ENCODE results near the gene HNRNPA2B1. TPM values are rescaled to one million over a fixed set of nuclear protein-coding genes. Genes with fewer than 3 reads are reported as not detected.

The HNRNPA2B1 gene
- total RNA-seq, 6 donors from 2014 or later: 192 to 416 (median 314) TPM

- no peak overlapping the region for H3K4me3 ChIP-seq
- no peak overlapping the region for H3K27ac ChIP-seq
- TF ChIP-seq, protein P1, sequence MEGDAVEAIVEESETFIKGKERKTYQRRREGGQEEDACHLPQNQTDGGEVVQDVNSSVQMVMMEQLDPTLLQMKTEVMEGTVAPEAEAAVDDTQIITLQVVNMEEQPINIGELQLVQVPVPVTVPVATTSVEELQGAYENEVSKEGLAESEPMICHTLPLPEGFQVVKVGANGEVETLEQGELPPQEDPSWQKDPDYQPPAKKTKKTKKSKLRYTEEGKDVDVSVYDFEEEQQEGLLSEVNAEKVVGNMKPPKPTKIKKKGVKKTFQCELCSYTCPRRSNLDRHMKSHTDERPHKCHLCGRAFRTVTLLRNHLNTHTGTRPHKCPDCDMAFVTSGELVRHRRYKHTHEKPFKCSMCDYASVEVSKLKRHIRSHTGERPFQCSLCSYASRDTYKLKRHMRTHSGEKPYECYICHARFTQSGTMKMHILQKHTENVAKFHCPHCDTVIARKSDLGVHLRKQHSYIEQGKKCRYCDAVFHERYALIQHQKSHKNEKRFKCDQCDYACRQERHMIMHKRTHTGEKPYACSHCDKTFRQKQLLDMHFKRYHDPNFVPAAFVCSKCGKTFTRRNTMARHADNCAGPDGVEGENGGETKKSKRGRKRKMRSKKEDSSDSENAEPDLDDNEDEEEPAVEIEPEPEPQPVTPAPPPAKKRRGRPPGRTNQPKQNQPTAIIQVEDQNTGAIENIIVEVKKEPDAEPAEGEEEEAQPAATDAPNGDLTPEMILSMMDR (IDR thresholded peaks at IDR 0.05): no peak
- TF ChIP-seq POLR2AphosphoS5 (IDR thresholded peaks at IDR 0.05) (no peak), EP300 (IDR thresholded peaks at IDR 0.05) (no peak), POLR2A (IDR thresholded peaks at IDR 0.05) (no peak)
- 94 to 97% methylated on average over 2 of the region's 2 CpGs for WGBS, 2 donors
- no peaks in the 10 kb centered on the region for H3K9me3 ChIP-seq
- ATAC-seq (ENCODE audit: low FRiP score in 2 of 2) (no peak), DNase-seq (no peak)
- H3K36me3 ChIP-seq: no peaks in the 10 kb centered on the region
- peaks cover 2 to 14% (median 10%) of the 10 kb centered on the region in 4 donors for H3K4me1 ChIP-seq
- H3K27me3 ChIP-seq: no peaks in the 10 kb centered on the region
These were observed 39.6 kb downstream of the HNRNPA2B1 start for GRCh38 chr7:26160896-26161295.

GRCh38 chr7:26159243-26159642 is 41.3 kb downstream of the HNRNPA2B1 start:
- no peaks in the 10 kb centered on the region for H3K36me3 ChIP-seq
- ATAC-seq (ENCODE audit: low FRiP score in 2 of 2) (no peak), DNase-seq (no peak)
- TF ChIP-seq POLR2AphosphoS5 (IDR thresholded peaks at IDR 0.05): no peak
- TF ChIP-seq, protein P1 (IDR thresholded peaks at IDR 0.05): no peak
- TF ChIP-seq POLR2A (IDR thresholded peaks at IDR 0.05): no peak
- no peak for TF ChIP-seq EP300 (IDR thresholded peaks at IDR 0.05)
- no peak overlapping the region for H3K27ac ChIP-seq
- H3K4me1 ChIP-seq: peaks cover 7 to 28% (median 18%) of the 10 kb centered on the region in 4 donors
- H3K9me3 ChIP-seq: no peaks in the 10 kb centered on the region
- 54 to 76% methylated on average over 2 of the region's 2 CpGs for WGBS, 2 donors
- H3K4me3 ChIP-seq: no peak overlapping the region
- H3K27me3 ChIP-seq: no peaks in the 10 kb centered on the region

GRCh38 chr7:26157520-26158105 is 42.9 kb downstream of the HNRNPA2B1 start:
- H3K9me3 ChIP-seq: no peaks in the 10 kb centered on the region
- H3K4me1 ChIP-seq: peaks cover 18 to 44% (median 27%) of the 10 kb centered on the region in 4 donors
- H3K27me3 ChIP-seq: peaks cover 0 to 5% (median 0%) of the 10 kb centered on the region in 4 donors
- DNase-seq (no peak), ATAC-seq (ENCODE audit: low FRiP score in 2 of 2) (no peak)
- H3K27ac ChIP-seq: no peak overlapping the region
- no peak overlapping the region for H3K4me3 ChIP-seq
- H3K36me3 ChIP-seq: no peaks in the 10 kb centered on the region
- 82 to 85% methylated on average over 4 of the region's 4 CpGs for WGBS, 2 donors
- no peak for TF ChIP-seq EP300 (IDR thresholded peaks at IDR 0.05)

- TF ChIP-seq EP300 (IDR thresholded peaks at IDR 0.05) (no peak), POLR2A (IDR thresholded peaks at IDR 0.05) (no peak), POLR2AphosphoS5 (IDR thresholded peaks at IDR 0.05) (no peak)
- TF ChIP-seq, protein P1 (IDR thresholded peaks at IDR 0.05): no peak
- Histone ChIP-seq H3K27ac (peak overlapping the region; percentile 15 to 69 (median 27)), H3K36me3 (no peaks in the 10 kb centered on the region), H3K4me1 (peaks cover 19 to 51% (median 29%) of the 10 kb centered on the region in 4 donors), H3K9me3 (no peaks in the 10 kb centered on the region), H3K4me3 (peak overlapping the region in 2 of 4 donors; percentile 3 to 26), H3K27me3 (peaks cover 0 to 9% (median 0%) of the 10 kb centered on the region in 4 donors)
- 77 to 78% methylated on average over 20 of the region's 20 CpGs for WGBS, 2 donors
- DNase-seq: no peak
- ATAC-seq (ENCODE audit: low FRiP score in 2 of 2): peak in 1 of 2 donors; percentile 45
These were observed 43.8 kb downstream of the HNRNPA2B1 start for GRCh38 chr7:26156451-26157420.

All from upper lobe of left lung (tissue), 6 donors.